Thyroid gland (tissue), 4 donors: ENCODE results near the gene IGDCC3. TPM values are rescaled to one million over a fixed set of nuclear protein-coding genes. Genes with fewer than 3 reads are reported as not detected.

Source experiments
- DNase-seq, 2 donors: peaks; one replicate each; pipeline ENCODE4 v3.0.0-alpha.2; 2019
- H3K27ac ChIP-seq, 3 donors: fragments of 200-600 bp; sonication (generic); 1 replicate in 2 of 3; 2 replicates in 1 of 3; pipeline ENCODE4 v1.5.1; 2016 to 2019; ENCODE audit warnings: mild to moderate bottlenecking in 1 of 3, moderate library complexity in 1 of 3
- H3K27me3 ChIP-seq: fragments of 200-600 bp; sonication (generic); one replicate; pipeline ENCODE4 v1.5.1; 2019
- H3K36me3 ChIP-seq, 2 donors: fragments of 200-600 bp; sonication (generic); one replicate each; pipeline ENCODE4 v1.5.1; 2016 to 2019
- H3K4me1 ChIP-seq, 2 donors: fragments of 200-600 bp; sonication (generic); one replicate each; pipeline ENCODE4 v1.5.1; 2017 to 2019
- H3K4me3 ChIP-seq, 3 donors: fragments of 200-600 bp; sonication (generic); replicated peaks in 1 of 3; 1 replicate in 2 of 3; 2 replicates in 1 of 3; pipeline ENCODE4 v1.5.1; 2016; ENCODE audit warnings: mild to moderate bottlenecking in 1 of 3
- H3K9me3 ChIP-seq: fragments of 200-600 bp; sonication (generic); one replicate; pipeline ENCODE4 v1.5.1; 2017
- POLR2A ChIP-seq, 2 donors: fragments of 450-650 bp; IDR thresholded peaks; one replicate each; pipeline ENCODE4 v1.6.1; 2017; ENCODE audit warnings: antibody characterized with exemption in 2 of 2, mild to moderate bottlenecking in 2 of 2, moderate library complexity in 1 of 2
- WGBS, 2 donors: methylation state at CpG; one replicate each; pipeline ENCODE4 v1.1.5; 2017; 5-methylcytosine and 5-hydroxymethylcytosine counted together
- intact Hi-C: fragments of 100-400 bp; cut with DNase I; formaldehyde crosslinking; loops from one replicate; pipeline ENCODE4 v1.15.1; 2023
- total RNA-seq, 4 donors: library from RNA; depleted of rRNA; stranded (reverse); fragments of >200 nt; gene quantifications; one replicate each; pipeline ENCODE4 v1.2.3, GENCODE V29; 2016
- TF ChIP-seq, protein P1 (sequence below), 6 experiments: fragments of 200-600 bp in 3 of 6; fragments of 450-650 bp in 3 of 6; sonication (generic) in 3 of 6; IDR thresholded peaks; one replicate each; pipeline ENCODE4 v1.5.1; 2016 to 2019; ENCODE audit warnings: antibody characterized with exemption in 6 of 6, mild to moderate bottlenecking in 2 of 6, inconsistent platforms in 1 of 6, moderate library complexity in 1 of 6

Gene IGDCC3
- total RNA-seq, 4 donors from 2014 or later: 0.22 to 1.5 (median 0.61) TPM

DNA sequence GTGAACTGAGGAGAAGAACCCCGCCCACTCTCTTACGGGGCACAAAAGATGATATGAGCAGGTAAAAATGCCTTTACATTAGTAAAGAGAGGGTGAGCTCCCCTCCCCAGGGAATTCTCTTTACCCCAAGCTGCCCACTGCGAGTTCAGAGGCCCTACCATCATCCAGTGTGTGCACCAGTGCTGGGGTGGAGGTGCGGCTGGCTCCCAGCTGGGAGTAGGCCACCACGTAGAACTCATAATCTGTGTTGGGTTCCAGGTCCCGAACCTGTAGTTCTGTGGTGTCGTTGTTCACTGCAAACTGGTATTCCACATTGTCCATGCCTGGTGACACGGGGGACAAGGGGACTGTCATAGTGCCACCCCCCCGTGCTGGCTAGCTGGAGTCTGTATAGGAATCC, 17.1 kb upstream of the IGDCC3 start:
- TF ChIP-seq, protein P1, sequence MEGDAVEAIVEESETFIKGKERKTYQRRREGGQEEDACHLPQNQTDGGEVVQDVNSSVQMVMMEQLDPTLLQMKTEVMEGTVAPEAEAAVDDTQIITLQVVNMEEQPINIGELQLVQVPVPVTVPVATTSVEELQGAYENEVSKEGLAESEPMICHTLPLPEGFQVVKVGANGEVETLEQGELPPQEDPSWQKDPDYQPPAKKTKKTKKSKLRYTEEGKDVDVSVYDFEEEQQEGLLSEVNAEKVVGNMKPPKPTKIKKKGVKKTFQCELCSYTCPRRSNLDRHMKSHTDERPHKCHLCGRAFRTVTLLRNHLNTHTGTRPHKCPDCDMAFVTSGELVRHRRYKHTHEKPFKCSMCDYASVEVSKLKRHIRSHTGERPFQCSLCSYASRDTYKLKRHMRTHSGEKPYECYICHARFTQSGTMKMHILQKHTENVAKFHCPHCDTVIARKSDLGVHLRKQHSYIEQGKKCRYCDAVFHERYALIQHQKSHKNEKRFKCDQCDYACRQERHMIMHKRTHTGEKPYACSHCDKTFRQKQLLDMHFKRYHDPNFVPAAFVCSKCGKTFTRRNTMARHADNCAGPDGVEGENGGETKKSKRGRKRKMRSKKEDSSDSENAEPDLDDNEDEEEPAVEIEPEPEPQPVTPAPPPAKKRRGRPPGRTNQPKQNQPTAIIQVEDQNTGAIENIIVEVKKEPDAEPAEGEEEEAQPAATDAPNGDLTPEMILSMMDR (IDR thresholded peaks at IDR 0.05): no peak
- no peak for TF ChIP-seq POLR2A (IDR thresholded peaks at IDR 0.05)
- intact Hi-C loops: no loop called here
- H3K9me3 ChIP-seq: no peaks in the 10 kb centered on the region
- DNase-seq: no peak
- H3K27me3 ChIP-seq: no peaks in the 10 kb centered on the region
- WGBS, 2 donors: 87 to 97% methylated on average over 5 to 9 of the region's 9 CpGs
- no peak overlapping the region for H3K4me3 ChIP-seq
- H3K36me3 ChIP-seq: no peaks in the 10 kb centered on the region
- no peaks in the 10 kb centered on the region for H3K4me1 ChIP-seq
- no peak overlapping the region for H3K27ac ChIP-seq

GRCh38 chr15:65394280-65394789, 16.5 kb upstream of the IGDCC3 start:
- H3K4me1 ChIP-seq: no peaks in the 10 kb centered on the region
- H3K9me3 ChIP-seq: no peaks in the 10 kb centered on the region
- no peak for DNase-seq
- no peaks in the 10 kb centered on the region for H3K36me3 ChIP-seq
- intact Hi-C loops: no loop called here
- 86 to 93% methylated on average over 11 of the region's 11 CpGs for WGBS, 2 donors
- no peak overlapping the region for H3K4me3 ChIP-seq
- H3K27me3 ChIP-seq: no peaks in the 10 kb centered on the region
- no peak overlapping the region for H3K27ac ChIP-seq
- TF ChIP-seq, protein P1 (IDR thresholded peaks at IDR 0.05): no peak

- H3K4me1 ChIP-seq: no peaks in the 10 kb centered on the region
- no peaks in the 10 kb centered on the region for H3K9me3 ChIP-seq
- H3K4me3 ChIP-seq: no peak overlapping the region
- no peak for DNase-seq
- intact Hi-C loops: no loop called here
- no peaks in the 10 kb centered on the region for H3K27me3 ChIP-seq
- WGBS, 2 donors: 84 to 88% methylated on average over 8 of the region's 8 CpGs
- no peak overlapping the region for H3K27ac ChIP-seq
- H3K36me3 ChIP-seq: no peaks in the 10 kb centered on the region
- TF ChIP-seq POLR2A (IDR thresholded peaks at IDR 0.05): no peak
- TF ChIP-seq, protein P1 (IDR thresholded peaks at IDR 0.05): no peak
Observed at GRCh38 chr15:65393557-65393956, 15.8 kb upstream of the IGDCC3 start.

GRCh38 chr15:65393091-65393490, 15.3 kb upstream of the IGDCC3 start:
- Histone ChIP-seq H3K4me3 (no peak overlapping the region), H3K27ac (no peak overlapping the region), H3K4me1 (no peaks in the 10 kb centered on the region), H3K27me3 (no peaks in the 10 kb centered on the region), H3K36me3 (no peaks in the 10 kb centered on the region), H3K9me3 (no peaks in the 10 kb centered on the region)
- 95 to 98% methylated on average over 11 to 13 of the region's 13 CpGs for WGBS, 2 donors
- no peak for TF ChIP-seq POLR2A (IDR thresholded peaks at IDR 0.05)
- TF ChIP-seq, protein P1 (IDR thresholded peaks at IDR 0.05): no peak
- intact Hi-C loops: no loop called here
- DNase-seq: no peak

- Histone ChIP-seq H3K4me3 (no peak overlapping the region), H3K4me1 (no peaks in the 10 kb centered on the region), H3K27ac (no peak overlapping the region), H3K36me3 (no peaks in the 10 kb centered on the region), H3K27me3 (no peaks in the 10 kb centered on the region), H3K9me3 (no peaks in the 10 kb centered on the region)
- intact Hi-C loops: no loop called here
- no peak for DNase-seq
- 87 to 97% methylated on average over 2 of the region's 2 CpGs for WGBS, 2 donors
- TF ChIP-seq POLR2A (IDR thresholded peaks at IDR 0.05): no peak
- TF ChIP-seq, protein P1 (IDR thresholded peaks at IDR 0.05): no peak
Observed at GRCh38 chr15:65392368-65392767, 14.6 kb upstream of the IGDCC3 start.
